ENCODE data around the gene USP13.
"Not testable (repeated sequence)": the region's sequence is repeated elsewhere in the genome, so short reads cannot be mapped to it uniquely, and the experiment has no call there.

The USP13 gene

GRCh38 chr3:179732661-179733348, 80.0 kb downstream of the USP13 start:
- DNase-seq (ENCODE audit: low read depth in 2 of 2): no peak

- DNase-seq (ENCODE audit: low read depth in 2 of 2): no peak
These were observed 81.0 kb downstream of the USP13 start for GRCh38 chr3:179733797-179734196.

- DNase-seq (ENCODE audit: low read depth in 2 of 2): no peak
These were observed 81.8 kb downstream of the USP13 start for GRCh38 chr3:179734497-179735281.

- no peak for DNase-seq (ENCODE audit: low read depth in 2 of 2)
These were observed 82.5 kb downstream of the USP13 start for GRCh38 chr3:179735321-179735720.

GRCh38 chr3:179738998-179739397, 86.2 kb downstream of the USP13 start:
- DNase-seq (ENCODE audit: low read depth in 2 of 2): no peak

GRCh38 chr3:179739816-179740594, 87.2 kb downstream of the USP13 start:
- no peak for DNase-seq (ENCODE audit: low read depth in 2 of 2)

- no peak for DNase-seq (ENCODE audit: low read depth in 2 of 2)
These were observed 91.1 kb downstream of the USP13 start for GRCh38 chr3:179743913-179744312.

GRCh38 chr3:179744667-179745066, 91.8 kb downstream of the USP13 start:
- no peak for DNase-seq (ENCODE audit: low read depth in 2 of 2)

GRCh38 chr3:179745079-179745478, 92.2 kb downstream of the USP13 start:
- no peak for DNase-seq (ENCODE audit: low read depth in 2 of 2)

- no peak for DNase-seq (ENCODE audit: low read depth in 2 of 2)
These were observed 92.9 kb downstream of the USP13 start for GRCh38 chr3:179745716-179746115.

GRCh38 chr3:179750720-179751328, 98.0 kb downstream of the USP13 start:
- no peak for DNase-seq (ENCODE audit: low read depth in 2 of 2)

- no peak for DNase-seq (ENCODE audit: low read depth in 2 of 2)
These were observed 108.1 kb downstream of the USP13 start for GRCh38 chr3:179760944-179761343.

- no peak for DNase-seq (ENCODE audit: low read depth in 2 of 2)
These were observed 112.6 kb downstream of the USP13 start for GRCh38 chr3:179765396-179765795.

GRCh38 chr3:179766416-179767133, 113.7 kb downstream of the USP13 start:
- no peak for DNase-seq (ENCODE audit: low read depth in 2 of 2)

GRCh38 chr3:179768080-179768479, 115.2 kb downstream of the USP13 start:
- DNase-seq (ENCODE audit: low read depth in 2 of 2): no peak

GRCh38 chr3:179769411-179770247, 116.8 kb downstream of the USP13 start:
- no peak for DNase-seq (ENCODE audit: low read depth in 2 of 2)

- DNase-seq (ENCODE audit: low read depth in 2 of 2): no peak
These were observed 119.0 kb downstream of the USP13 start for GRCh38 chr3:179771797-179772196.

- no peak for DNase-seq (ENCODE audit: low read depth in 2 of 2)
These were observed 119.5 kb downstream of the USP13 start for GRCh38 chr3:179772297-179772696.

GRCh38 chr3:179775416-179776122, 122.7 kb downstream of the USP13 start:
- no peak for DNase-seq (ENCODE audit: low read depth in 2 of 2)

- not testable (repeated sequence) for DNase-seq (ENCODE audit: low read depth in 2 of 2)
These were observed 130.0 kb downstream of the USP13 start for GRCh38 chr3:179782841-179783240.

All from stimulated activated CD8-positive, alpha-beta memory T cell treated with anti-CD3 and anti-CD28 coated beads, Interleukin-15, amount 100 ng/mL, for 48 hours (primary cell).